ENCODE measurements around the gene GNA15.

GRCh38 chr19:3140667-3141038 lies 4.8 kb downstream of the GNA15 start:
- TF ChIP-seq CTCF (IDR thresholded peaks at IDR 0.05) (no peak), SIN3A (IDR thresholded peaks at IDR 0.05; ENCODE audit: borderline replicate concordance, insufficient read depth, low read depth, low read length) (no peak), REST (IDR thresholded peaks at IDR 0.05; ENCODE audit: insufficient read depth in 1 of 2, low read depth in 2 of 2, low read length in 1 of 2) (no peak), TCF7L2 (IDR thresholded peaks at IDR 0.05; ENCODE audit: low read depth, low read length) (no peak), POLR2AphosphoS5 (IDR thresholded peaks at IDR 0.05; ENCODE audit: low read depth, low read length) (no peak)
